GM12878 (cell line): ENCODE data around the gene IGFALS. TPM values are rescaled to one million over a fixed set of nuclear protein-coding genes. Genes with fewer than 3 reads are reported as not detected.

Experiments
- ATAC-seq: fragments of 200-7000 bp; cut with Tn5 transposase; 3 replicates; pipeline ENCODE4 v1.9.1; 2020; ENCODE audit warnings: mild to moderate bottlenecking, moderate library complexity
- BruUV-seq: library from RNA; stranded (reverse); fragments of 400-500 nt; replicated peaks from 2 replicates; lab custom pipeline; 2021; lab: Mats Ljungman, UMichigan
- CTCF ChIA-PET: fragments of 300-600 bp; sonication (Branson Sonifier 250); formaldehyde crosslinking; extraction: SDS; loops from one replicate; lab custom pipeline; 2021; ENCODE audit warnings: inconsistent platforms; lab: Yijun Ruan, JAX
- POLR2A ChIA-PET: fragments of 350-600 bp; formaldehyde crosslinking; extraction: SDS; loops from one replicate; lab custom pipeline; 2021; ENCODE audit warnings: inconsistent platforms; lab: Charles Lee
- RAD21 ChIA-PET: fragments of 300-600 bp; sonication (Branson Sonifier 250); formaldehyde crosslinking; loops from one replicate; lab custom pipeline; 2023; ENCODE audit warnings: antibody characterized with exemption; ENCODE audit not compliant: unreplicated experiment; lab: Charles Lee
- SMC1A ChIA-PET: fragments of 300-600 bp; sonication (Branson Sonifier 250); formaldehyde crosslinking; loops from one replicate; lab custom pipeline; 2023; ENCODE audit not compliant: unreplicated experiment, uncharacterized antibody; lab: Charles Lee
- DNase-seq: peaks from one replicate; pipeline ENCODE4 v3.0.0-alpha.2; 2011; ENCODE audit warnings: low read depth, low spot score
- FAIRE-seq: peaks from 3 replicates; lab custom pipeline; 2011; peaks lifted over from hg19 to GRCh38; lab: Jason Lieb, UNC
- H2AFZ ChIP-seq: 2 replicates; pipeline ENCODE4 v1.6.0; 2011; ENCODE audit warnings: low read depth, low read length, control low read depth; ENCODE audit not compliant: control insufficient read depth
- H3K27ac ChIP-seq: 2 replicates; pipeline ENCODE4 v1.5.1; 2011; ENCODE audit warnings: control low read depth; ENCODE audit not compliant: control insufficient read depth, insufficient read depth
- H3K27me3 ChIP-seq, 2 experiments: replicated peaks in 1 of 2; 2 replicates each; pipeline versions ENCODE4 v1.6.0 to v1.6.1; 2011; ENCODE audit warnings: low read length in 1 of 2; ENCODE audit not compliant: control insufficient read depth in 2 of 2, insufficient read depth in 2 of 2
- H3K36me3 ChIP-seq, 2 experiments: 2 replicates each; pipeline ENCODE4 v1.5.1; 2011; ENCODE audit warnings: low read length in 1 of 2; ENCODE audit not compliant: control insufficient read depth in 2 of 2, insufficient read depth in 2 of 2
- H3K4me1 ChIP-seq: 2 replicates; pipeline ENCODE4 v1.6.1; 2011; ENCODE audit warnings: mild to moderate bottlenecking, low read length, moderate library complexity, mixed read lengths; ENCODE audit not compliant: control insufficient read depth, insufficient read depth
- H3K4me2 ChIP-seq: 2 replicates; pipeline ENCODE4 v1.6.0; 2011; ENCODE audit warnings: control low read depth; ENCODE audit not compliant: control insufficient read depth, insufficient read depth
- H3K4me3 ChIP-seq: fragments of 200-600 bp; sonication (generic); 2 replicates; pipeline ENCODE4 v1.5.1; 2016
- H3K79me2 ChIP-seq: 2 replicates; pipeline ENCODE4 v1.6.0; 2011; ENCODE audit warnings: low read length; ENCODE audit not compliant: control insufficient read depth, insufficient read depth
- H3K9ac ChIP-seq: 2 replicates; pipeline ENCODE4 v1.8.0; 2011; ENCODE audit warnings: low read length, control low read depth, mixed read lengths; ENCODE audit not compliant: control insufficient read depth, insufficient read depth
- H3K9me3 ChIP-seq: replicated peaks from 3 replicates; pipeline ENCODE4 v1.5.1; 2011; ENCODE audit warnings: mild to moderate bottlenecking, low read length; ENCODE audit not compliant: control insufficient read depth, insufficient read depth
- H4K20me1 ChIP-seq: 2 replicates; pipeline ENCODE4 v1.6.0; 2011; ENCODE audit not compliant: control insufficient read depth, insufficient read depth
- GATAD2B ChIP-seq: fragments of 450-650 bp; conservative IDR thresholded peaks from 2 replicates; pipeline ENCODE4 v1.6.1; 2017; ENCODE audit warnings: low read depth, mild to moderate bottlenecking, moderate library complexity
- HDAC2 ChIP-seq: fragments of 200-600 bp; sonication (generic); IDR thresholded peaks from 2 replicates; pipeline ENCODE4 v1.6.1; 2017
- MEF2A ChIP-seq: IDR thresholded peaks from 2 replicates; pipeline ENCODE4 v1.6.1; 2011; ENCODE audit warnings: low read depth, mild to moderate bottlenecking, low read length, moderate library complexity; ENCODE audit not compliant: insufficient read depth
- MEF2B ChIP-seq: fragments of 450-650 bp; IDR thresholded peaks from 2 replicates; pipeline ENCODE4 v1.6.1; 2018; ENCODE audit warnings: mild to moderate bottlenecking, moderate library complexity; ENCODE audit not compliant: partially characterized antibody, poor library complexity, severe bottlenecking
- MTA2 ChIP-seq: fragments of 450-650 bp; IDR thresholded peaks from 2 replicates; pipeline ENCODE4 v1.6.1; 2016; ENCODE audit warnings: low read depth, mild to moderate bottlenecking, moderate library complexity
- NRF1 ChIP-seq: conservative IDR thresholded peaks from 2 replicates; pipeline ENCODE4 v1.6.1; 2011; ENCODE audit warnings: mild to moderate bottlenecking, low read depth, low read length, improper control_type of control experiment
- POU2F2 ChIP-seq: IDR thresholded peaks from 3 replicates; pipeline ENCODE4 v1.6.1; 2011; ENCODE audit warnings: low read depth, mild to moderate bottlenecking, low read length, borderline replicate concordance
- RB1 ChIP-seq: fragments of 450-650 bp; formaldehyde crosslinking; IDR thresholded peaks from 2 replicates; pipeline ENCODE4 v1.6.1; 2017; ENCODE audit warnings: mild to moderate bottlenecking, borderline replicate concordance
- RBBP5 ChIP-seq: fragments of 200-600 bp; sonication (generic); conservative IDR thresholded peaks from 2 replicates; pipeline ENCODE4 v1.6.1; 2016
- RCOR1 ChIP-seq: conservative IDR thresholded peaks from 2 replicates; pipeline ENCODE4 v1.6.1; 2012; ENCODE audit warnings: low read depth, low read length, improper control_type of control experiment
- RUNX3 ChIP-seq: IDR thresholded peaks from 2 replicates; pipeline ENCODE4 v1.6.1; 2012; ENCODE audit warnings: low read length, inconsistent platforms
- SMC3 ChIP-seq: IDR thresholded peaks from 2 replicates; pipeline ENCODE4 v1.6.1; 2011; ENCODE audit warnings: low read length, improper control_type of control experiment, borderline replicate concordance
- TAF1 ChIP-seq: IDR thresholded peaks from 2 replicates; pipeline ENCODE4 v1.6.1; 2011; ENCODE audit warnings: mild to moderate bottlenecking, low read depth, low read length, borderline replicate concordance
- TBL1XR1 ChIP-seq: IDR thresholded peaks from 2 replicates; pipeline ENCODE4 v1.6.1; 2012; ENCODE audit warnings: low read depth, low read length, improper control_type of control experiment
- ZNF384 ChIP-seq: IDR thresholded peaks from 2 replicates; pipeline ENCODE4 v1.6.1; 2012; ENCODE audit warnings: low read depth, mild to moderate bottlenecking, low read length, improper control_type of control experiment, borderline replicate concordance
- WGBS: methylation state at CpG from one replicate; pipeline ENCODE4 v1.1.6; 2016; ENCODE audit warnings: low lambda C conversion rate; ENCODE audit not compliant: insufficient replicate concordance, insufficient coverage; ENCODE audit errors: missing lambda C conversion rate; 5-methylcytosine and 5-hydroxymethylcytosine counted together
- in situ Hi-C: fragments of 300-500 bp; cut with MboI; formaldehyde crosslinking; loops from 9 replicates; pipeline ENCODE4 v1.14.3; 2018; ENCODE audit warnings: mixed read lengths
- intact Hi-C: fragments of 100-400 bp; cut with micrococcal nuclease; formaldehyde crosslinking; loops from one replicate; pipeline ENCODE4 v1.14.2; 2022; ENCODE audit not compliant: unreplicated experiment
- polyA plus RNA-seq, 11 experiments: library from polyadenylated mRNA; depleted of rRNA in 4 of 11; unstranded in 6 of 11; stranded (reverse) in 5 of 11; fragments of >200 nt; fragmentation: Nextera tagmentation in 4 of 11; fragmentation: Illumina TruSeq in 1 of 11; extraction: Ambion mirVana in 4 of 11; extraction: Trizol in 1 of 11; gene quantifications; 1 replicate in 1 of 11; 2 replicates in 10 of 11; pipeline versions ENCODE4 v1.2.1 to v1.2.3, GENCODE V29; 2011 to 2016; ENCODE audit warnings: inconsistent platforms in 2 of 11, missing spikeins in 2 of 11, low read depth in 1 of 11
- total RNA-seq, 4 experiments: library from RNA; depleted of rRNA in 3 of 4; stranded (reverse); fragments of >200 nt in 3 of 4; fragmentation: Illumina TruSeq in 1 of 4; extraction: Trizol in 1 of 4; gene quantifications; 2 replicates each; pipeline versions ENCODE4 v1.2.1 to v1.2.3, GENCODE V29; 2013 to 2021
- TF ChIP-seq, protein P1 (sequence below): fragments of 450-650 bp; IDR thresholded peaks from 2 replicates; pipeline ENCODE4 v1.6.1; 2018; ENCODE audit warnings: borderline replicate concordance, mild to moderate bottlenecking; ENCODE audit not compliant: partially characterized antibody
- TF ChIP-seq, protein P2 (sequence below): fragments of 450-650 bp; formaldehyde crosslinking; IDR thresholded peaks from 2 replicates; pipeline ENCODE4 v1.5.0; 2022; ENCODE audit warnings: mild to moderate bottlenecking, missing genetic modification characterization

Gene IGFALS
- total and polyA plus RNA-seq, 10 of the 15 experiments (the other 5 are each of a cell fraction or from before 2014, with no cell fraction given), result 0.04 to 0.11 TPM; not detected in 8

GRCh38 chr16:1784977-1785845, 8.3 kb downstream of the IGFALS start:
- no peak for FAIRE-seq
- WGBS, result 94% methylated on average over 26 of the region's 26 CpGs

More at GRCh38 chr16:1784977-1785845, 8.3 kb downstream of the IGFALS start:
- intact Hi-C loops (no loop called here), in situ Hi-C loops (no loop called here)
- H3K36me3 ChIP-seq, result peaks cover 4 to 8% of the 10 kb centered on the region in 2 experiments; a peak in 3 of 4 replicates
- BruUV-seq, result no TSS peak
- H2AFZ ChIP-seq, result no peak overlapping the region
- no peak overlapping the region for H3K27ac ChIP-seq
- ChIA-PET RAD21 (no interaction called here), CTCF (no interaction called here), SMC1A (no interaction called here), POLR2A (no interaction called here)
- H3K9me3 ChIP-seq, result no peaks in the 10 kb centered on the region
- ATAC-seq (no peak), DNase-seq (no peak)
- TF ChIP-seq SMC3, result no peak
- no peak for TF ChIP-seq HDAC2
- no peak for TF ChIP-seq GATAD2B
- no peak for TF ChIP-seq ZNF384
- no peak for TF ChIP-seq RBBP5
- TF ChIP-seq MTA2, result no peak
- TF ChIP-seq TAF1, result no peak
- no peak for TF ChIP-seq RUNX3
- TF ChIP-seq POU2F2, result no peak
- TF ChIP-seq, protein P1, sequence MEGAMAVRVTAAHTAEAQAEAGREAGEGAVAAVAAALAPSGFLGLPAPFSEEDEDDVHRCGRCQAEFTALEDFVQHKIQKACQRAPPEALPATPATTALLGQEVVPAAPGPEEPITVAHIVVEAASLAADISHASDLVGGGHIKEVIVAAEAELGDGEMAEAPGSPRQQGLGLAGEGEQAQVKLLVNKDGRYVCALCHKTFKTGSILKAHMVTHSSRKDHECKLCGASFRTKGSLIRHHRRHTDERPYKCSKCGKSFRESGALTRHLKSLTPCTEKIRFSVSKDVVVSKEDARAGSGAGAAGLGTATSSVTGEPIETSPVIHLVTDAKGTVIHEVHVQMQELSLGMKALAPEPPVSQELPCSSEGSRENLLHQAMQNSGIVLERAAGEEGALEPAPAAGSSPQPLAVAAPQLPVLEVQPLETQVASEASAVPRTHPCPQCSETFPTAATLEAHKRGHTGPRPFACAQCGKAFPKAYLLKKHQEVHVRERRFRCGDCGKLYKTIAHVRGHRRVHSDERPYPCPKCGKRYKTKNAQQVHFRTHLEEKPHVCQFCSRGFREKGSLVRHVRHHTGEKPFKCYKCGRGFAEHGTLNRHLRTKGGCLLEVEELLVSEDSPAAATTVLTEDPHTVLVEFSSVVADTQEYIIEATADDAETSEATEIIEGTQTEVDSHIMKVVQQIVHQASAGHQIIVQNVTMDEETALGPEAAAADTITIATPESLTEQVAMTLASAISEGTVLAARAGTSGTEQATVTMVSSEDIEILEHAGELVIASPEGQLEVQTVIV, result no peak
- TF ChIP-seq NRF1, result no peak
- no peak for TF ChIP-seq MEF2A
- TF ChIP-seq, protein P2, sequence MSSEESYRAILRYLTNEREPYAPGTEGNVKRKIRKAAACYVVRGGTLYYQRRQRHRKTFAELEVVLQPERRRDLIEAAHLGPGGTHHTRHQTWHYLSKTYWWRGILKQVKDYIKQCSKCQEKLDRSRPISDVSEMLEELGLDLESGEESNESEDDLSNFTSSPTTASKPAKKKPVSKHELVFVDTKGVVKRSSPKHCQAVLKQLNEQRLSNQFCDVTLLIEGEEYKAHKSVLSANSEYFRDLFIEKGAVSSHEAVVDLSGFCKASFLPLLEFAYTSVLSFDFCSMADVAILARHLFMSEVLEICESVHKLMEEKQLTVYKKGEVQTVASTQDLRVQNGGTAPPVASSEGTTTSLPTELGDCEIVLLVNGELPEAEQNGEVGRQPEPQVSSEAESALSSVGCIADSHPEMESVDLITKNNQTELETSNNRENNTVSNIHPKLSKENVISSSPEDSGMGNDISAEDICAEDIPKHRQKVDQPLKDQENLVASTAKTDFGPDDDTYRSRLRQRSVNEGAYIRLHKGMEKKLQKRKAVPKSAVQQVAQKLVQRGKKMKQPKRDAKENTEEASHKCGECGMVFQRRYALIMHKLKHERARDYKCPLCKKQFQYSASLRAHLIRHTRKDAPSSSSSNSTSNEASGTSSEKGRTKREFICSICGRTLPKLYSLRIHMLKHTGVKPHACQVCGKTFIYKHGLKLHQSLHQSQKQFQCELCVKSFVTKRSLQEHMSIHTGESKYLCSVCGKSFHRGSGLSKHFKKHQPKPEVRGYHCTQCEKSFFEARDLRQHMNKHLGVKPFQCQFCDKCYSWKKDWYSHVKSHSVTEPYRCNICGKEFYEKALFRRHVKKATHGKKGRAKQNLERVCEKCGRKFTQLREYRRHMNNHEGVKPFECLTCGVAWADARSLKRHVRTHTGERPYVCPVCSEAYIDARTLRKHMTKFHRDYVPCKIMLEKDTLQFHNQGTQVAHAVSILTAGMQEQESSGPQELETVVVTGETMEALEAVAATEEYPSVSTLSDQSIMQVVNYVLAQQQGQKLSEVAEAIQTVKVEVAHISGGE (CRISPR knock-in tag), result no peak
- no peak for TF ChIP-seq RCOR1
- no peak for TF ChIP-seq MEF2B
- TF ChIP-seq TBL1XR1, result no peak
- no peak for TF ChIP-seq RB1
- H3K4me2 ChIP-seq, result 0 out of 2 replicates have a peak overlapping the region, but pooled peaks have one; percentile 17
- H3K27me3 ChIP-seq, result no peaks in the 10 kb centered on the region
- no peak overlapping the region for H3K9ac ChIP-seq
- H3K4me3 ChIP-seq, result no peak overlapping the region
- no peaks in the 10 kb centered on the region for H4K20me1 ChIP-seq
- peaks cover 15% of the 10 kb centered on the region for H3K79me2 ChIP-seq
- peaks cover 6% of the 10 kb centered on the region; the same call in 1 of the 2 replicates for H3K4me1 ChIP-seq
